ENCODE measurements around the gene PTPRN. TPM values are rescaled to one million over a fixed set of nuclear protein-coding genes. Genes with fewer than 3 reads are reported as not detected.

PTPRN gene
- total and polyA plus RNA-seq, 2 donors = 0.14 to 0.41 TPM

- Histone ChIP-seq H3K27me3 (ENCODE audit: control insufficient read depth in 2 of 2, insufficient read depth in 1 of 2, low read length in 1 of 2) (peaks cover 0 to 2% of the 10 kb centered on the region in 2 donors), H3K36me3 (ENCODE audit: control insufficient read depth in 2 of 2, insufficient read depth in 2 of 2, low read length in 1 of 2) (peaks cover 33 to 59% of the 10 kb centered on the region in 2 donors), H3K4me3 (ENCODE audit: low read length in 2 of 2) (no peak overlapping the region), H3K27ac (ENCODE audit: low read depth in 1 of 2, low read length in 1 of 2) (no peak overlapping the region), H3K9me3 (ENCODE audit: control insufficient read depth in 2 of 2, insufficient read depth in 1 of 2, low read length in 1 of 2) (no peaks in the 10 kb centered on the region), H3K4me1 (ENCODE audit: control insufficient read depth in 2 of 2, insufficient read depth in 2 of 2, low read length in 2 of 2) (peaks cover 1 to 10% of the 10 kb centered on the region in 2 donors)
- no peak for DNase-seq (ENCODE audit: low read depth in 6 of 9, low spot score in 9 of 9)
- 98% methylated on average over 12 of the region's 12 CpGs for WGBS
Observed at GRCh38 chr2:219285373-219285735, 23.8 kb downstream of the PTPRN start.

GRCh38 chr2:219284501-219285372 is 24.5 kb downstream of the PTPRN start:
- no peaks in the 10 kb centered on the region for H3K9me3 ChIP-seq (ENCODE audit: control insufficient read depth in 2 of 2, insufficient read depth in 1 of 2, low read length in 1 of 2)
- no peak overlapping the region for H3K27ac ChIP-seq (ENCODE audit: low read depth in 1 of 2, low read length in 1 of 2)
- DNase-seq (ENCODE audit: low read depth in 6 of 9, low spot score in 9 of 9) = no peak
- no peak overlapping the region for H3K4me3 ChIP-seq (ENCODE audit: low read length in 2 of 2)
- H3K4me1 ChIP-seq (ENCODE audit: control insufficient read depth in 2 of 2, insufficient read depth in 2 of 2, low read length in 2 of 2) = peaks cover 7 to 16% of the 10 kb centered on the region in 2 donors
- WGBS = 98% methylated on average over 16 of the region's 16 CpGs
- H3K36me3 ChIP-seq (ENCODE audit: control insufficient read depth in 2 of 2, insufficient read depth in 2 of 2, low read length in 1 of 2) = peaks cover 33 to 59% of the 10 kb centered on the region in 2 donors
- no peaks in the 10 kb centered on the region for H3K27me3 ChIP-seq (ENCODE audit: control insufficient read depth in 2 of 2, insufficient read depth in 1 of 2, low read length in 1 of 2)

- WGBS = 95% methylated on average over 17 of the region's 17 CpGs
- no peak overlapping the region for H3K27ac ChIP-seq (ENCODE audit: low read depth in 1 of 2, low read length in 1 of 2)
- no peaks in the 10 kb centered on the region for H3K27me3 ChIP-seq (ENCODE audit: control insufficient read depth in 2 of 2, insufficient read depth in 1 of 2, low read length in 1 of 2)
- peaks cover 33 to 59% of the 10 kb centered on the region in 2 donors for H3K36me3 ChIP-seq (ENCODE audit: control insufficient read depth in 2 of 2, insufficient read depth in 2 of 2, low read length in 1 of 2)
- H3K4me3 ChIP-seq (ENCODE audit: low read length in 2 of 2) = no peak overlapping the region
- peaks cover 14 to 29% of the 10 kb centered on the region in 2 donors for H3K4me1 ChIP-seq (ENCODE audit: control insufficient read depth in 2 of 2, insufficient read depth in 2 of 2, low read length in 2 of 2)
- no peaks in the 10 kb centered on the region for H3K9me3 ChIP-seq (ENCODE audit: control insufficient read depth in 2 of 2, insufficient read depth in 1 of 2, low read length in 1 of 2)
- DNase-seq (ENCODE audit: low read depth in 6 of 9, low spot score in 9 of 9) = no peak
Observed at GRCh38 chr2:219282943-219283581, 26.1 kb downstream of the PTPRN start.

GRCh38 chr2:219282375-219282774 is 26.8 kb downstream of the PTPRN start:
- DNase-seq (ENCODE audit: low read depth in 6 of 9, low spot score in 9 of 9) = no peak
- peaks cover 19 to 36% of the 10 kb centered on the region in 2 donors for H3K4me1 ChIP-seq (ENCODE audit: control insufficient read depth in 2 of 2, insufficient read depth in 2 of 2, low read length in 2 of 2)
- 96% methylated on average over 5 of the region's 5 CpGs for WGBS
- H3K36me3 ChIP-seq (ENCODE audit: control insufficient read depth in 2 of 2, insufficient read depth in 2 of 2, low read length in 1 of 2) = peaks cover 33 to 59% of the 10 kb centered on the region in 2 donors
- no peak overlapping the region for H3K4me3 ChIP-seq (ENCODE audit: low read length in 2 of 2)
- H3K27ac ChIP-seq (ENCODE audit: low read depth in 1 of 2, low read length in 1 of 2) = no peak overlapping the region
- no peaks in the 10 kb centered on the region for H3K27me3 ChIP-seq (ENCODE audit: control insufficient read depth in 2 of 2, insufficient read depth in 1 of 2, low read length in 1 of 2)
- H3K9me3 ChIP-seq (ENCODE audit: control insufficient read depth in 2 of 2, insufficient read depth in 1 of 2, low read length in 1 of 2) = no peaks in the 10 kb centered on the region

GRCh38 chr2:219281588-219281987 is 27.6 kb downstream of the PTPRN start:
- Histone ChIP-seq H3K27ac (ENCODE audit: low read depth in 1 of 2, low read length in 1 of 2) (no peak overlapping the region), H3K4me1 (ENCODE audit: control insufficient read depth in 2 of 2, insufficient read depth in 2 of 2, low read length in 2 of 2) (peaks cover 19 to 37% of the 10 kb centered on the region in 2 donors), H3K4me3 (ENCODE audit: low read length in 2 of 2) (no peak overlapping the region), H3K9me3 (ENCODE audit: control insufficient read depth in 2 of 2, insufficient read depth in 1 of 2, low read length in 1 of 2) (no peaks in the 10 kb centered on the region), H3K27me3 (ENCODE audit: control insufficient read depth in 2 of 2, insufficient read depth in 1 of 2, low read length in 1 of 2) (no peaks in the 10 kb centered on the region), H3K36me3 (ENCODE audit: control insufficient read depth in 2 of 2, insufficient read depth in 2 of 2, low read length in 1 of 2) (peaks cover 33 to 59% of the 10 kb centered on the region in 2 donors)
- 95% methylated on average over 8 of the region's 8 CpGs for WGBS
- no peak for DNase-seq (ENCODE audit: low read depth in 6 of 9, low spot score in 9 of 9)

DNA sequence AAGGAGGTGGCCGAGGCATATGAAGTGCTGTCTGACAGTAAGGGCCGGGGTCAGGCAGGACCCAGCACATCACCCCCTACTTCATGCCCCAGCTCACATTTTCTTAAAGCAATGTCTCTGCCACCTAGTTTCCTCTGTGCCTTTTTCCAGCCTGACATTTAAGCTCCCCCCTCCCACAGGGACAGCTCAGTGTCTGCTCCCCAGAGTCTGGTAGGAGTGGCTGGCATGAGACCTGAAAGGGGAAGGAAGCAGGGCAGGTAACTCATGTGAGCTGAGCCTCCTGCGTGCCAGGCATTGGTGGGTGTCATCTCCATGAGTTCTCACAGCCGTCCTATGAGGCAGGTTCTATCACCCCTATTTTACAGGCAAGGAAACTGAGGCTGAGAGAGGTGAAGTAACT is 28.6 kb downstream of the PTPRN start:
- peaks cover 30 to 50% of the 10 kb centered on the region in 2 donors for H3K36me3 ChIP-seq (ENCODE audit: control insufficient read depth in 2 of 2, insufficient read depth in 2 of 2, low read length in 1 of 2)
- H3K9me3 ChIP-seq (ENCODE audit: control insufficient read depth in 2 of 2, insufficient read depth in 1 of 2, low read length in 1 of 2) = no peaks in the 10 kb centered on the region
- peak overlapping the region in 1 of 2 donors; percentile 100 for H3K27ac ChIP-seq (ENCODE audit: low read depth in 1 of 2, low read length in 1 of 2)
- H3K4me3 ChIP-seq (ENCODE audit: low read length in 2 of 2) = no peak overlapping the region
- 96% methylated on average over 4 of the region's 4 CpGs for WGBS
- no peaks in the 10 kb centered on the region for H3K27me3 ChIP-seq (ENCODE audit: control insufficient read depth in 2 of 2, insufficient read depth in 1 of 2, low read length in 1 of 2)
- DNase-seq (ENCODE audit: low read depth in 6 of 9, low spot score in 9 of 9) = no peak
- H3K4me1 ChIP-seq (ENCODE audit: control insufficient read depth in 2 of 2, insufficient read depth in 2 of 2, low read length in 2 of 2) = peaks cover 19 to 35% of the 10 kb centered on the region in 2 donors

GRCh38 chr2:219279916-219280516 is 29.2 kb downstream of the PTPRN start:
- Histone ChIP-seq H3K27ac (ENCODE audit: low read depth in 1 of 2, low read length in 1 of 2) (peak overlapping the region; percentile 99 to 100), H3K4me3 (ENCODE audit: low read length in 2 of 2) (peak overlapping the region; percentile 74 to 81), H3K4me1 (ENCODE audit: control insufficient read depth in 2 of 2, insufficient read depth in 2 of 2, low read length in 2 of 2) (peaks cover 19 to 34% of the 10 kb centered on the region in 2 donors), H3K36me3 (ENCODE audit: control insufficient read depth in 2 of 2, insufficient read depth in 2 of 2, low read length in 1 of 2) (peaks cover 30 to 44% of the 10 kb centered on the region in 2 donors), H3K27me3 (ENCODE audit: control insufficient read depth in 2 of 2, insufficient read depth in 1 of 2, low read length in 1 of 2) (no peaks in the 10 kb centered on the region), H3K9me3 (ENCODE audit: control insufficient read depth in 2 of 2, insufficient read depth in 1 of 2, low read length in 1 of 2) (no peaks in the 10 kb centered on the region)
- DNase-seq (ENCODE audit: low read depth in 6 of 9, low spot score in 9 of 9) = peak in 6 of 9 donors; percentile 50 to 88 (median 68)
- WGBS = 64% methylated on average over 12 of the region's 12 CpGs

GRCh38 chr2:219279151-219279915 is 29.9 kb downstream of the PTPRN start, which contains the start of gene DNAJB2:
DNAJB2 (plus strand) TSS chr2:219279366; CDS start chr2:219279834, 468 bp downstream.
- 2% methylated on average over 65 of the region's 65 CpGs for WGBS
- H3K36me3 ChIP-seq (ENCODE audit: control insufficient read depth in 2 of 2, insufficient read depth in 2 of 2, low read length in 1 of 2) = peaks cover 23 to 37% of the 10 kb centered on the region in 2 donors
- peaks cover 19 to 34% of the 10 kb centered on the region in 2 donors for H3K4me1 ChIP-seq (ENCODE audit: control insufficient read depth in 2 of 2, insufficient read depth in 2 of 2, low read length in 2 of 2)
- H3K27me3 ChIP-seq (ENCODE audit: control insufficient read depth in 2 of 2, insufficient read depth in 1 of 2, low read length in 1 of 2) = peaks cover 0 to 3% of the 10 kb centered on the region in 2 donors
- peak; percentile 90 to 99 (median 97) for DNase-seq (ENCODE audit: low read depth in 6 of 9, low spot score in 9 of 9)
- no peaks in the 10 kb centered on the region for H3K9me3 ChIP-seq (ENCODE audit: control insufficient read depth in 2 of 2, insufficient read depth in 1 of 2, low read length in 1 of 2)
- H3K27ac ChIP-seq (ENCODE audit: low read depth in 1 of 2, low read length in 1 of 2) = peak within 1 kb of the TSS; percentile 99 to 100
- peak within 1 kb of the TSS; percentile 74 to 81 for H3K4me3 ChIP-seq (ENCODE audit: low read length in 2 of 2)

All from thymus (tissue), 11 donors.